ENCODE data around the gene ZNF688. TPM values are rescaled to one million over a fixed set of nuclear protein-coding genes. Genes with fewer than 3 reads are reported as not detected.

Gene ZNF688
- total and polyA plus RNA-seq, 2 experiments from 2014 or later = 9.8 to 21.0 TPM

- Histone ChIP-seq H3K36me3 (replicated peaks; ENCODE audit: insufficient read depth, low read depth) (no peaks in the 10 kb centered on the region), H3K4me3 (no peak overlapping the region), H3K9me3 (ENCODE audit: low read depth) (no peaks in the 10 kb centered on the region), H3K79me2 (peaks cover 11% of the 10 kb centered on the region), H3K27ac (no peak overlapping the region), H4K20me1 (ENCODE audit: insufficient read depth, poor library complexity, severe bottlenecking) (no peaks in the 10 kb centered on the region), H3K9me2 (replicated peaks; ENCODE audit: insufficient read depth) (no peaks in the 10 kb centered on the region), H3K27me3 (no peaks in the 10 kb centered on the region), H2AFZ (no peak overlapping the region), H3K4me2 (no peak overlapping the region), H3K4me1 (ENCODE audit: insufficient read depth) (peaks cover 5% of the 10 kb centered on the region)
- no peak for DNase-seq (ENCODE audit: low spot score)
- no peak for TF ChIP-seq EZH2phosphoT487 (IDR thresholded peaks at IDR 0.05; ENCODE audit: low read depth, severe bottlenecking, unreplicated experiment)
- TF ChIP-seq EZH2 (IDR thresholded peaks at IDR 0.05; ENCODE audit: borderline replicate concordance) = no peak
- no peak for TF ChIP-seq CTCF (IDR thresholded peaks at IDR 0.05; ENCODE audit: poor library complexity)
- 85% methylated on average over 7 of the region's 7 CpGs for WGBS (ENCODE audit: low lambda C conversion rate, missing lambda C conversion rate)
Measured at GRCh38 chr16:30565526-30565925, 6.0 kb downstream of the ZNF688 start.

DNA sequence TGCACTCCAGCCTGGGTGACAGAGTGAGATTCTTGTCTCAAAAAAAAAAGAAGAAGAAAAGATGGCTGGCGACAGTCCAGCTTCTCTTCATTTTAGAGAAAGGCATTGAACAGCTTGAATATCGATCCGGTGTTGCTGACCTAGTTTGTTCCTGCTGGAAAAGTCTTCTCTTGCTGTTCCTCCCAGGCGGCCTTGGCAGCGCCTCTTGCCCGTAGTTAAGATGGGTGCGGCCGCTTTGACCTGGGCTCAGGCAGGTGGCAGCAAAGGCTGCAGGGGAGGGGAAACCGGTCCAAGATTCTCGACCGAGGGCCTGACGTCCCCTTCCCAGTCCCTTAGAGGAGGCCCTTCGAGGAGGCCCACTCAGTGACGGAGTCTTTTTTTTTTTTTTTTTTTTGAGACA, 9.5 kb downstream of the ZNF688 start:
- WGBS (ENCODE audit: low lambda C conversion rate, missing lambda C conversion rate) = 97% methylated on average over 14 of the region's 14 CpGs
- Histone ChIP-seq H3K79me2 (peaks cover 7% of the 10 kb centered on the region), H3K27me3 (no peaks in the 10 kb centered on the region), H3K9me2 (replicated peaks; ENCODE audit: insufficient read depth) (no peaks in the 10 kb centered on the region), H3K4me1 (ENCODE audit: insufficient read depth) (peaks cover 3% of the 10 kb centered on the region), H3K4me2 (no peak overlapping the region), H3K9me3 (ENCODE audit: low read depth) (no peaks in the 10 kb centered on the region), H3K4me3 (no peak overlapping the region), H3K27ac (no peak overlapping the region), H2AFZ (no peak overlapping the region), H3K36me3 (replicated peaks; ENCODE audit: insufficient read depth, low read depth) (no peaks in the 10 kb centered on the region), H4K20me1 (ENCODE audit: insufficient read depth, poor library complexity, severe bottlenecking) (no peaks in the 10 kb centered on the region)
- no peak for DNase-seq (ENCODE audit: low spot score)
- TF ChIP-seq EZH2phosphoT487 (IDR thresholded peaks at IDR 0.05; ENCODE audit: low read depth, severe bottlenecking, unreplicated experiment) = no peak
- no peak for TF ChIP-seq EZH2 (IDR thresholded peaks at IDR 0.05; ENCODE audit: borderline replicate concordance)
- no peak for TF ChIP-seq CTCF (IDR thresholded peaks at IDR 0.05; ENCODE audit: poor library complexity)

DNA sequence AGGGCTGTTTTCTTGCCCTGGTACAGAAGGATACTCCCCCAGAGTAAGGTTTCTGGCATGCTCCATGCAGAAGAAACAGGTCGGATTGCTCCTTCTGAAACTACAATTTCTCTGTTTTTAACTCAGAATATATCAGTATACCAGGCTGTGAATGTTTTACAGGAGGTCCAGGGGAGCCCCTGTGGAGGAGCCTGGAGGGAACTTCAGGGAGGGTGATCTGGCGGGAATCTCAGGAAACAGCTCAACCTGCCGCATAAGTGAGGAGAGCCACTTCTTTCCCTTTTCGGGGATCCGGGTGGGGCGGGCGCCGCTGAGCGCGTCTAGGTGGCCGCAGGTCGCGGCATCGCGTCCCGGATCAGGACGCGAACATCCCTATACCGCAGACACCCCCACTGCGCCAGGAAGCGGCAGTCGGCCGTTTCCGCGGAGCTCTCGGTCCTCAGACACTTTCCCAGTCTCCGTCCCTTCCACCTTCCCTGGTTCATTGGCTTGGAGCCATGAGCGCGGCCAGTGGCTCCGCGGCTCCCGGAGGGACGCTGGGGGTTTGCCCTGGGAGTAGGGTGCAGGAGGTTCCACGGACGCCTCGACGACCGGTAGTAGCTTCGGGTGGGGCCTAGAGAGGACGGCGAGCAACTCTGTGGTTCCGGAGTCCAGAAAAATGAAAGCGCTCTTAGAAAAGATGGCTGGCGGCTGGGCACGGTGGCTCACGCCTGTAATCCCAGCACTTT, 10.3 kb downstream of the ZNF688 start:
- no peaks in the 10 kb centered on the region for H3K9me3 ChIP-seq (ENCODE audit: low read depth)
- peaks cover 14% of the 10 kb centered on the region for H3K79me2 ChIP-seq
- WGBS (ENCODE audit: low lambda C conversion rate, missing lambda C conversion rate) = 58% methylated on average over 45 of the region's 46 CpGs
- no peak overlapping the region for H3K27ac ChIP-seq
- DNase-seq (ENCODE audit: low spot score) = no peak
- H3K9me2 ChIP-seq (replicated peaks; ENCODE audit: insufficient read depth) = no peaks in the 10 kb centered on the region
- peaks cover 9% of the 10 kb centered on the region for H3K4me1 ChIP-seq (ENCODE audit: insufficient read depth)
- H3K36me3 ChIP-seq (replicated peaks; ENCODE audit: insufficient read depth, low read depth) = no peaks in the 10 kb centered on the region
- TF ChIP-seq EZH2phosphoT487 (IDR thresholded peaks at IDR 0.05; ENCODE audit: low read depth, severe bottlenecking, unreplicated experiment) = no peak
- no peak for TF ChIP-seq EZH2 (IDR thresholded peaks at IDR 0.05; ENCODE audit: borderline replicate concordance)
- no peak for TF ChIP-seq CTCF (IDR thresholded peaks at IDR 0.05; ENCODE audit: poor library complexity)
- peak overlapping the region; percentile 68 for H2AFZ ChIP-seq
- H4K20me1 ChIP-seq (ENCODE audit: insufficient read depth, poor library complexity, severe bottlenecking) = no peaks in the 10 kb centered on the region
- no peak overlapping the region for H3K4me3 ChIP-seq
- no peaks in the 10 kb centered on the region for H3K27me3 ChIP-seq
- H3K4me2 ChIP-seq = peak overlapping the region; percentile 57
